PFSK-1 (cell line): Measurements from ENCODE around the gene PCK2.

Experiments used
- FOXP2 ChIP-seq: optimal IDR thresholded peaks from 2 replicates; pipeline ENCODE3; 2011; ENCODE audit warnings: borderline replicate concordance, control low read depth, inconsistent platforms; ENCODE audit not compliant: insufficient read depth; ENCODE audit errors: extremely low read length, extremely low read depth
- POLR2AphosphoS5 ChIP-seq: IDR thresholded peaks from 2 replicates; pipeline ENCODE4 v1.6.1; 2012; ENCODE audit warnings: low read depth, mild to moderate bottlenecking, control low read depth, low read length, moderate library complexity
- SIN3A ChIP-seq: IDR thresholded peaks from 2 replicates; pipeline ENCODE4 v1.6.1; 2012; ENCODE audit warnings: mild to moderate bottlenecking, low read length, moderate library complexity, borderline replicate concordance; ENCODE audit not compliant: insufficient read depth
- TAF1 ChIP-seq: IDR thresholded peaks from 2 replicates; pipeline ENCODE4 v1.6.1; 2012; ENCODE audit warnings: low read length, control low read depth, borderline replicate concordance; ENCODE audit not compliant: insufficient read depth
- TF ChIP-seq, protein P1 (sequence below), 2 experiments: IDR thresholded peaks; 2 replicates each; pipeline versions ENCODE4 v1.6.1 to v1.8.0; 2011 to 2012; ENCODE audit warnings: low read depth in 2 of 2, low read length in 2 of 2, control low read depth in 1 of 2, inconsistent platforms in 1 of 2, mild to moderate bottlenecking in 1 of 2, moderate library complexity in 1 of 2; ENCODE audit not compliant: insufficient read depth in 1 of 2

PCK2 gene

DNA sequence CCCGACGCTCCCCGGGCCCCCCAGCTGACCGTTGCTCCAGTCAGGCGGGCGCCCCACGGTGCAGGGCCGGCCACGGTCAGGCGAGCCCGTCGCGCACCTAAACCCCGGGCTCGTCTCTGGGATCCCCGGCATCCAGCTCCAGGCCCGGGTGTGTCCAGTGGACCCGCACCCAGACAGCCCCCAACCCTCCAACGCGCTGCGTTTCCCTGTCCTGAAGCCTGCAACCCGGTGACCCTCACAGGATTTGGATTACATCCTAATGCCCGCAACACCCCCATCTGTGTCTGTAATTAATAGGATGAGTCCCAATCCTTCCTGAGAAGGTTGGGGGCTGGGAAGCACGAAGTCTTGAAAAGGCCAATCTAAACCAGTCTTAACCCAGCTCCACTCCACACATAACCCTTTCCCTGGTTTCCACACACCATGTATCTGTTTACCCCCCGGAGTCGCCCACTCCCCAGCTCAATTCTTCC lies 12.3 kb upstream of the PCK2 start:
- TF ChIP-seq TAF1 = no peak
- no peak for TF ChIP-seq SIN3A

DNA sequence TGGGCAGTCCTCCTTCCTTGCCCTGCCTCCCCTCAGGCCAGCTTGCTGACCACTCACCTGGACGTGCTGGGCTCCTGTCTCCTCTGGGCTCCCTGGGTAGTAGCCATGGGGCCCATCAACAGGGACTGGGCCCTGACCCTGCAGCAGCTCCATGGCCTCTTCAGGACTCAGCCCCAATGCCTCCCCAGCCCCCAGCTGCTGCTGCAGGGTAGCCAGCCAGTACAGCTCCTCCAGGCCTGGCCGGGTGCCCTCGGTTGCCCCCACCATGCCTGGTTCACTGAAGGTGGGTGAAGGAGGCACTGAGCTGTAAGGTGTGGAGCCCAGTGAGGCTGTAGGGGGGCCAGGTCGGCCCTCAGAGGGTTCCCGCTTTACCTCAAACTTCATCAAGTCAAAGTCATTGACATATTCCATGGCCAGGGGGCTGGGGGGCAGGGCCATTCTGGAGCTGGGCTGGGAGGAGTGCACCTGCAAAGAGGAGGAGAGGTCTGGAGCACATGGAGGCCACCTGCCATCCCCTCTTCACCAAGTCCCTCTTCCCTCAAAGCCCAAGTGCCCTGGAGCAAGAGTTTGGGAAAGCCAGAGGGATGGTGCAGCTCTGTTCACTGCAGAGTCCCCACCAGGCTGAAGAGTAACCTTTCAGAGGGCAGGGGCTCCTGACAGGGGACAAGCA lies 11.6 kb upstream of the PCK2 start:
- TF ChIP-seq POLR2AphosphoS5 = no peak
- no peak for TF ChIP-seq SIN3A
- TF ChIP-seq FOXP2 = no peak
- TF ChIP-seq, protein P1, sequence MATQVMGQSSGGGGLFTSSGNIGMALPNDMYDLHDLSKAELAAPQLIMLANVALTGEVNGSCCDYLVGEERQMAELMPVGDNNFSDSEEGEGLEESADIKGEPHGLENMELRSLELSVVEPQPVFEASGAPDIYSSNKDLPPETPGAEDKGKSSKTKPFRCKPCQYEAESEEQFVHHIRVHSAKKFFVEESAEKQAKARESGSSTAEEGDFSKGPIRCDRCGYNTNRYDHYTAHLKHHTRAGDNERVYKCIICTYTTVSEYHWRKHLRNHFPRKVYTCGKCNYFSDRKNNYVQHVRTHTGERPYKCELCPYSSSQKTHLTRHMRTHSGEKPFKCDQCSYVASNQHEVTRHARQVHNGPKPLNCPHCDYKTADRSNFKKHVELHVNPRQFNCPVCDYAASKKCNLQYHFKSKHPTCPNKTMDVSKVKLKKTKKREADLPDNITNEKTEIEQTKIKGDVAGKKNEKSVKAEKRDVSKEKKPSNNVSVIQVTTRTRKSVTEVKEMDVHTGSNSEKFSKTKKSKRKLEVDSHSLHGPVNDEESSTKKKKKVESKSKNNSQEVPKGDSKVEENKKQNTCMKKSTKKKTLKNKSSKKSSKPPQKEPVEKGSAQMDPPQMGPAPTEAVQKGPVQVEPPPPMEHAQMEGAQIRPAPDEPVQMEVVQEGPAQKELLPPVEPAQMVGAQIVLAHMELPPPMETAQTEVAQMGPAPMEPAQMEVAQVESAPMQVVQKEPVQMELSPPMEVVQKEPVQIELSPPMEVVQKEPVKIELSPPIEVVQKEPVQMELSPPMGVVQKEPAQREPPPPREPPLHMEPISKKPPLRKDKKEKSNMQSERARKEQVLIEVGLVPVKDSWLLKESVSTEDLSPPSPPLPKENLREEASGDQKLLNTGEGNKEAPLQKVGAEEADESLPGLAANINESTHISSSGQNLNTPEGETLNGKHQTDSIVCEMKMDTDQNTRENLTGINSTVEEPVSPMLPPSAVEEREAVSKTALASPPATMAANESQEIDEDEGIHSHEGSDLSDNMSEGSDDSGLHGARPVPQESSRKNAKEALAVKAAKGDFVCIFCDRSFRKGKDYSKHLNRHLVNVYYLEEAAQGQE (IDR thresholded peaks at IDR 0.05; ENCODE audit: insufficient read depth in 1 of 2, low read depth in 2 of 2, low read length in 2 of 2) = no peak
- TF ChIP-seq TAF1 = no peak

DNA sequence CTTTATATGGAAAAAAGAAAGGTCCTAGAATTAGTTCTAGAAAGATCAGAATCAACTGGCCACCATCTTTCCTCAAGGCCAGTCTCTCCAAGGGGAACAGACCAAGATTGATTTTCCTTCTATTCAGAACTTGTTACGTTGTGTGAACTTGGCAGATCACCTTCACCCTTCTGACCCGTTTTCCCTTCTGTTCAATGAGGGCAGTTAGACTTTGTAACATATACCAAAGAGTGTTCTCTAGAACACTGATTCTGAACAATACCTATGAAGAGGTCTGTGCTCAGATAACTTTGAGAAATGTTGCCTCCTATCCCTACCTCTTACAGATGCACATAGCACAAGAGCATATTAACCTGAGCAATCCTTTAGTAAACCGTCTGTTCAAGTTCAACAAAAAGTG lies 10.6 kb upstream of the PCK2 start:
- no peak for TF ChIP-seq SIN3A
- no peak for TF ChIP-seq POLR2AphosphoS5
- TF ChIP-seq, protein P1 (IDR thresholded peaks at IDR 0.05; ENCODE audit: insufficient read depth in 1 of 2, low read depth in 2 of 2, low read length in 2 of 2) = no peak
- TF ChIP-seq TAF1 = no peak
- no peak for TF ChIP-seq FOXP2

DNA sequence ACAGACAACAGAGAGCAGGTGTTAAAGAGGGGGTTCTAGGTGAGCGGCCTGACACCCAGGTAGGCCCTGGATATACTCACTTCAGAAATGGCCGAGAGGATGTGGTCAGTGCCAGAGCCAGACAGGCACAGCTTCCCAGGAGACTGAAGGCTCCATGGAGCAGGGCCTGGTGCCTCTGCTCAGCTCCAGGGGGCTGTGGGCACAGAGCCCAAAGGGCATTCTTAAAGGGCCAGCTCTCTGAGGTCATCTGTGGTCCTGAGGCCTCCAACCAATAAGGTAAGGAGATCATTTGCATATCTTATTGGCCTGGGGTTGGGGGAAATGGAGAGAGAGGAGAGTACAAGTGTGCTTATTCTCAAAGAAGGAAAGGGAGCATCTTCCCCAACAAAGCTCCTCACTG lies 9.7 kb upstream of the PCK2 start:
- no peak for TF ChIP-seq POLR2AphosphoS5
- TF ChIP-seq SIN3A = no peak
- no peak for TF ChIP-seq TAF1
- TF ChIP-seq FOXP2 = no peak
- TF ChIP-seq, protein P1 (IDR thresholded peaks at IDR 0.05; ENCODE audit: insufficient read depth in 1 of 2, low read depth in 2 of 2, low read length in 2 of 2) = no peak

DNA sequence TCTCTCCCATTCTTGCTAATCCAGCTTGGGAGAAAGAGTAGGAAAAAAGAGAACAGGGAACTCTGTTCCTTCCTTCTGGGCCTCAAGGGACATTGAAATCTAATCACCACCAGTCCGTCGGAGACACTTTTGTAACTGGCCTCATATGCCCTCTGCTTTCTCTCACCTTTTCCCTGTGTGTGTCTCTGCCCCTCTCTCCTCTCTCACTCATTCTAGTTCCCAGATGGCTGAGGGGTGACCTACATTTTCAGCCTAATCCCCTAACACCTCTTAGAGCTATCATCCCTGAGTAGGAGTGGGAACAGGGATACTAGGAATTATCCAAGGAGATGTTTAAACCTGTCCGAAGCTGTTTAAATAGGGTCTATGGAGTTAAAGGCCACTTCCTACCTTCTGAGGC lies 8.9 kb upstream of the PCK2 start:
- TF ChIP-seq TAF1 (no peak), FOXP2 (no peak), POLR2AphosphoS5 (no peak), SIN3A (no peak)
- TF ChIP-seq, protein P1 (IDR thresholded peaks at IDR 0.05; ENCODE audit: insufficient read depth in 1 of 2, low read depth in 2 of 2, low read length in 2 of 2) = no peak
